GM18861 (cell line): ENCODE data around the gene FAM83D.
A peak's percentile ranks its signal among the peaks of the same experiment; 100 is the strongest.
"Not testable (repeated sequence)": the region's sequence is repeated elsewhere in the genome, so short reads cannot be mapped to it uniquely, and the experiment has no call there.

ENCODE experiments used
- ATAC-seq: cut with Tn5 transposase; IDR thresholded peaks from one replicate; pipeline ENCODE4 v1.9.1; 2021; ENCODE audit not compliant: unreplicated experiment

The FAM83D gene

DNA sequence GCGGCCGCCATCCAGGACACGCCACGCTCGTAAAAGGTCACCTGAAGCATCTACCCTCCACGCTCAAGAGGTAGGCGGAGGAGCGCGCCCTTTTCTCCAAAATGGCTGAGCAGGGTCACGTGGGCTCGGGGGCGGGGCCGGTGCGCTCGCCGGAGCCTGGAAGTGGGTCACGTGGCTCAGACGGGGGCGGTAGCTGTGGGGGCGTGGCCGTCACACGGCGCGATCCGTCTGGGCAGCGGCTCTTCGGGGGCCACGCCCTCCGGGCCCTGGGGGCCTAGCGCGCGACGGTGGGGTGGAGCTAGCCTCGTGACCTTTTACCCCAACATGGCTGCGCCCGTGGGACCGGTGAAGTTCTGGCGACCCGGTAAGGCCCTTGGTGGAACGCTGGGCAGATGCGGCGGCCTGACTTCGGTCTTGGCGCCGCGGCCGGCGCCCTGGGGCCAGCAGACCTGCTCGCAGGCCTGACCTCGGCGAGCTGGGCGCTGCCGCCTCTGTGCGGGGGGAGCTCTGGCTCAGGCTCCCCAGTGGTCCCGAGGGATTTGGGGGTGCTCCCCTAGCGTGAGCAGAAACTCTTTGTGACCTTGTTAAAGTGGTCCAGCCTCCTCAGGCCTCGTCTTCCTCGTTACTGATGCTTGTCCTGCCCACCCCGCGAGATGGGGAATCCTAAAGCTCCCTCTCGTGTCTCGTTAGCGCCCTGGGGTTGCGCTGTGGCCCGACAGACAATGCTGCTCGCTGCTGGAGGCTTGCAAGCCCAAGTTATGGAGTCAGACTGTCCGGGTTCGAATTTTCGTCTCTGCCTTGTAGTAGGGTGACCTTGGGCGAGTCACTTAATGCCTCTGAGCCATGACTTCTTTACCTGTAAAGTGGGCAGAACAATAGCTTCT is 36.1 kb downstream of the FAM83D start, which contains the start of gene DHX35:
TSS of gene DHX35 (plus strand) at position 301 of the 884 bp plus-strand sequence. CDS start at position 325, 24 bp downstream.
- peak; percentile 76 for ATAC-seq

DNA sequence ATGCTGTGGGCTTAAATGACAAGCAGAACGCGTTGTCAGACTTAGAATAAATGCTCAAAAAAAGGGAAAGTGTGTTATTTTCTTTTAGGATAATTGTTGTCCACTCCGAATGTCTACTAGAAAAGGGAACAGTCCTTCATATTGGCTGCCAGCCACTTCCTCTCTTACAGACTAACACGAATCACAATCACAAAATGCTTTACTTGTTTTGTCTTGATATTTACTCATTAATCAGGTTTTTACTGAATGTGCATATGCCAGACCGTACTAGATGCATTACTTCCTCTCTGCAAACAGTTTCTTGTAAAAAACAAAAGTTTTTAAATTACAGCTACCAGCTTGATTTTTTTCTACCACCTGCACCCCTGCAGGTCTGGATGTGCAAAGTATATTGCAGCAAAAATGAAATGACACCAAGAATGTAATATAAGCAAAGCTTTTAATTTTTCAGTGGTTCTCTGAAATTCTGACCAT is 36.7 kb downstream of the FAM83D start:
- no peak for ATAC-seq

DNA sequence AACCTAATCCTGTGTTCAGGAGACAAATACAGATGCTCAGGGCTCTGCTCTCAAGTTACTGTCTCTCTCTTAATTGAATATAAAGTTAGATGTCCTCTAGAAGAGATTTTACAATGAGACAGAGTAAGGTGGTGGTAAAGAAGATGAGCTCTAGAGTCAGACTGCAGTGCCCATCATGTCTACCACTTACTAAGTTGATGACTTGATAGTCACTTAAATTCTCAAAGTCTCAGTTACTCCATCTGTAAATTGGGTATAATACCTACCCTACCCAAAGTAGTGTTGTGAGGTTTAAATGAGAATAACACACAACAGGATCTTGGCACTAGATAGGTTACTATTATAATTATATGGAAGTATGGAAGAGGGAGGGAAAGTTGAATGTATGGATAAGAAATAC is 37.5 kb downstream of the FAM83D start:
- ATAC-seq, result no peak

DNA sequence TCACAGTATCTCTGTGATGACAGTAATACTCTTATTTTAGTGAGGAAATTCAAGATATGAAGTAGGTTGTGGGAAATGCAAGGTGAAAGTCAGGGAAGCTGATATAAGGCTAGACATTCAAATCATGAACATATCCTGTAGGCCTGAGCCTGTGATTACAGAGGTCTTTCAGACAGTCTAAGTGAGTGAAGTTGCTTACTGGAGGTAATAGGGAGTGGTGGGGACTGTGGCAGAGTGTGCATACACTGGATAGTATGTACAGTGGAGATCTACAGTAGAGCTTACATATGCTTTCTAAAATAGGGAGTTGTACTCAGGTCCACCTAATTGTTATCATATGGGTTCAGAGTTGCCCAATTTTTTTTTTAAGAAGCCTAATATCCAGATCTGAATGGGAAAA is 39.0 kb downstream of the FAM83D start:
- no peak for ATAC-seq

DNA sequence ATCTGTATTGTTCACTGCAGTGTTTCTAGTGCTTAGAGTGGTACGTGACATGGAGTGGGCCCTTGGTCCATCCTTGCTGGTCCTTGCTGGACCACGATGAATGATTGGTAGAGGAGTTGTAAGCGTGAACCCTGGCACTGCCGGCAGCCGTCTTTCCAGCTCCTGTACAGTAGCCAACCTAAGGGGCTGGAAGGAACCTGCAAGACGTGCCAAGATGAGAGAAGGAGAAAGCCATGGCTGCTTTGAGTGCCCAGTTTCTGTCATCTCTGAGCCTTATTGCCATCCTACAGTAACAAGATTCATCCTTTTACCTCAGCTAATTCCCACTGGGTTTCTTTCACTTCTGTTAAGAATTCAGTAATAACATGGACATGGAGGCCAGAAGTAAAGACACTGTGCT is 41.9 kb downstream of the FAM83D start:
- ATAC-seq, result no peak

DNA sequence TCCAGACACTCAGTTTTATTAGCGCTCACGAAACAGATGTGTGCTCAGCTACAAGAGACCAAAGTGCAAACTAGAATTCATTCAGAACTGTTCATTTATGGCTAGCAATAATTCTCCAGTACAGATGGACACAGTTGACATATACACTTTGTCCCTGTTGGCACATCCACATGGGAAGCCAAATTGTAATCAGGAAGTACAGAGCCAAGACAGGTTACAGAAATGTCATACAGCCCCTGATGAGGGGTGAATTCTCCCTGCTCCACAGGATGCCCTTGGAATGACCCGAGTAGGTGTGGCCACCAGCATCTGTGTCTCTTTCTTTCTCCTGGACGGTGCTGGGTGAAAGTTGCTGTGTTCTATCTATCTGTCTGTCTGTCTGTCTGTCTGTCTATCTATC is 43.5 kb downstream of the FAM83D start:
- no peak for ATAC-seq

DNA sequence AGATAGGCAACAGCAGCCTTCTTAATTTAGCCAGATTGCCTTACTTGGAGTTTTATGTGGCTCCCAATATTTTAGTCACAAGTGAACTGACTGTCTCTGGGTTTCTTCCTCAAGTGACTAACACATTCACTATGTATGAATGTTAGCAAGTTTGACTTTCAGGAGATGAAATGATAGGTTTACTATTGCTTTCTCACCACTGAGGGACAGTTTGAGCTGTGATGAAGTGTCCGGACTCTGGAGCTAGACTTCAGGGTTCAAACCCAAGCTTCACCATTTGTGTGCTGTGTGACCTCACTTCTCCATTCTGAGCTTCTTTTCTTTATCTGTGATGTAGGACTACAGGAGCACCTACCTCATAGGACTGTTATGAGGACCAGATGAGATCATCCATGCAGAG is 44.1 kb downstream of the FAM83D start:
- ATAC-seq, result no peak

DNA sequence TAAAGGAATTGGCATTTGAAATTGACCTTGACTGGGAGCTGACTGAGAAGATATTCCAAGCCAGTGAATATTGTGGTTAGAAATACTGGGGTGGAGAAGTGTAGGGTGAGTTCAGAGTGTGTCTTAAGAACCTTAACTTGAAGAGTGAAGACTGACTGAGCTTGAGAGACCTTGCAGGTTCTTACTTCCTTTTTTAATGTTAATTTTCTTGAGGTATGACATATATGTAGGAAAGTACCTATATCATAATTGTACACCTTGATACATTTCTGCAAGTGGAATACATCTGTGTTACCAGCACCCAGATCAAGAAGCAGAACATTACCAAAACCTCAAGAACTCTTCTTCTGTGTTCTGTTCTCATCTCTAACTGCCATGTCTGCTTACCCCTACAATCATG is 46.9 kb downstream of the FAM83D start:
- no peak for ATAC-seq

DNA sequence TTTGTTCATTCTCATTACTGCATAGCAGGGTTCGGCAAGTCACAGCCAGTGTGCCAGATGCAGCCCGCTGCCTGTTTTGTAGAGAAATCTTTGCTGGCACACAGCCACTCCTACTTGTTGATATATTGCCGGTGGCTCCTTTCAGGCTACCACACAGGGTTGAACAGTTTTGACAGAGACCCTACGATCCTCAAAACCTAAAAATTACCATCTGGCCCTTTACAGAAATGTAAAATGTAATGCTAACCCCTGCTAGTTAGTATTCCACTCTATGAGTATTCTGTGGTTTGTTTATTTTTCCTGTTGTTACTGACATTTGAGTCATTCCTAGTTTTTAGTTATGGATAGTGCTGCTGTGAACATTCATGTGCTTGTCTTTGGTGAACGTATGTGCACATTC is 47.4 kb downstream of the FAM83D start:
- no peak for ATAC-seq

DNA sequence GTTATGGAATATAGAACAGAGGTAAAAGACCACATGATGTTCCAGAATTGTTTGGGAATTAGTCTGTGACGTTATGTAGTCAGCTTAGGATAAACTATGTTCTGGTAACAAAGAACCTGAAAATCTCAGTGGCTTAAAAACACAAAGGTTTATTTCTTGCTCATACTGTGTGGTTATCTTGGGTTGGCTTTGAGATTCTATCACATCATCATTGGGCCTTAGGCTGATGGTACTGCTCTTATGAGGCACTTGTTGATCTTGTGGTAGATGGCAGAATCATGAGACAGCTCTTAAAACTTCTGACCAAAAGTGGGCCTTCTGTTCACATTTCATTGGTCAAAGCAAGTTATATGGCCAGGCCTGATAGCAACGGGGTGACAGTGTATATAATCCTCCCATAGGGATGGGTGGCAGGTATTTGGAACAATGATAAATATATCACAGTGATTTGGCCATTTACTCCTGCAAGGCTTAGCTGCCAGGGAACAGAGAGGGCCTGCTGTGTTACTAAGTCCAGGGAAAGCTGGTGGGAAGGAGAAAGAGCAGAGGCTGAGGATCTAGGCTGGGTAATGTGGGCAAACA is 49.4 kb downstream of the FAM83D start:
- no peak for ATAC-seq

DNA sequence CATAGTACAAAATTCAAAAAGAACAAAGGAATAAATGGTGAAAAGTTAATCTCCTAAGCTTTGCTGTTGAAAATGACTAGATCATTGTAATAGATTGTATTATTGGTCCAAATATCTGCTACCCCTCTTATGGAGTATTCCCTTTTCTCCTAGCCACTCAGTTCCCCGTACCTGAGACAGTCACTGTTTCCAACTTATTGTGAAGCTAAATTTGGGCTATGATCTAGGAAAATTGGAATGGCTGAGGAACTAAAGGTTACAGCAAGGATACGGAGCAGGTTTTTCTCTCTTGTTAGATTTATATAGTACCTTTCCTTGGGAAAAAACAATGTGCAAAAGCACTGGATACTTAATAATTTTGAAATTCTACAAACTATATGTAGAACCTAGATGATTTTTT is 53.2 kb downstream of the FAM83D start:
- ATAC-seq, result no peak

DNA sequence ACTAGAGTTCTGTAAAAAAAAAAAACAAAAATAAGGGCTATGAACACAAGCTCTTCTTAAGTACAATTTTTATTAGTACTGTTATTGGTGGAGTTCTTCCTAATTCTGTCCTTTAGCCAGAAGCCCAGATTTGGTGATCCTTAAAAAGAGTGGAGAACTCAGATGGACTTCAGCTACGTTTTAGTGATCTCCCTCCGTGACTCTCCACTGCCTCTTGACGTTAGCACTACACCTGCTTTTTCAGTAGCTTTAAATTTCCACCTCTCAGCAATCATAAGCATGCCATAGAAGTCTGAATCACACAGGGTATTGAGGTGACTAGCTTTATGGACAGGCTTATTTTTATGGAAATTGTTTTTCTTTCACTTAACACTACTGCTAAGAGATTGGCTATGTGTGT is 53.6 kb downstream of the FAM83D start:
- ATAC-seq, result no peak

DNA sequence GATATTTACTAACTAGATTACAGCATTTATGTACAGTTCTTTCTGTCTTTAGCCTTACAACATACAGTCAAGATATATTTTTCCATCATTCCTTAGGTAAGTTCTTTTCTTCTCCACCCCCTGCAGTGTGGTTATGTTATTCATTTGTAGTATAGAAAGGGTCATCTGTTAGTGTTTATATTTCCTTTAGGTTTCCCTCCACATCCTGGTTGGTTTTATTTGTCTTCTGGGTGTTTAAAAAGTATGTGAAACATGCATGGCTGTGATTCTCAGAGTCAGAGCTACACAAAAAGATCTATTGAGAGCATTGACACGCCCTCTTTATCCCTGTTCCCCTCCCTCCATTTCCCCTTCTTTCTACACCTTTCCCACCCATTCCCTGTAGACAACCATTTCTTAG is 56.1 kb downstream of the FAM83D start:
- ATAC-seq, result no peak

DNA sequence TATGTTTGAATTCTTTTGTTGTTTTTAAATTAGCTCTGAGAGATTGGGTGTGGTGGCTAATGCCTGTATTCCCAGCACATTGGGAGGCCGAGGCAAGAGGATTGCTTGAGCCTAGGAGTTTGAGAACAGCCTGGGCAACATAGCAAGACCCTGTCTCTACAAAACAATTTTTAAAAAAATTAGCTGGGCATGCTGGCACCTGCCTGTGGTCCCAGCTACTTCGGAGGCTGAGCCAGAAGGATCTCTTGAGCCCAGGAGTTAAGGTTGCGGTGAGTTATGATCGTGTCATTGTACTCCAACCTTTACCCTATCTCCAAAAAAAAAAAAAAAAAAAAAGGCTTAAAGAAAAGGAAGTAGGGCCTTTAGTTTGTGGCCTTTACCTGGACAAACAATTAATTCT is 58.8 kb downstream of the FAM83D start:
- no peak for ATAC-seq

DNA sequence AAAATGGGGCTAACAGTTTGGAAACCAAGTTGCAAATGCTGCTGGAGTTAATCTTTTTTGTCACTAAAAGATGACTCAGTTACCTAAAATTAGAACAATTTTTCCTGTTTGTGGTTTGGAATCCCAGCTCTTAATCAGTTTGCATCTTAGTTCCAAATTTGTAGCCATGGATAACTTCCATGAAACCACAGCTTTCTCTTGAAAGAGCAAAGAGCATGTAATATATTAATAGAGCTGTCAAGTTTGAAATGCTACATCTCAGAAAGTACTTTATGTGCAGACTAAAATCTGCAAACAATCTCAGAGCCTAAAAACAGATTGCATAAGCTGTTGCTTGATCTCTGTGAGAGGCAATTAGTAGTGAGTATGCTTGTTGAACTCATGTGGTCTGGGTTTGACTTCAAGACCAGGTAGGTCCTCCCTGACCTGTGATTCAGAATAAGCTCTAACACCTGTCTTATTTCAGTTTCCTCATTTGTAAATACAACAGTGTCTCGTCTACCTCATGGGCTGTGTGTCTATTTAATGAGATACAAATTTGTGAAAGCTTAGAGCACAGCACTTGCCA is 59.5 kb downstream of the FAM83D start:
- no peak for ATAC-seq

DNA sequence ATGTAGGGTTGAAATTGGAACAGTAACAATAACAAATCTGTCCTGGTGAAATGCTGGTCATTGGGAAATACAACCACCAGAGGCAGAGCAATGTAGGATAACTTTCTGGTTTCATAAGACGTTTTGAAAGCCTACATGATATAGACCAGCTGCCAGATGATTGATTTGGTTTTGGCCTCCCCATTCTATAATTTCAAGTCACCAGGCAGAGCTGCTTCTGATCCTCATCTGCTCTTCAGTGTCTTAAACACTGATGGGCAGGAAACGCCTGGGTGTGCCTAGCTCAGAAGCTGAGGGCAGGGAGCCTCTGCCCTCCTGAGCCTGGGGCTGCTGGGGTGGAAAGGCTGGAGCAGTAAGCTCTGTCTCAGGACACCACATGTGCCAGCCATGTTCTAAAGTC is 60.4 kb downstream of the FAM83D start:
- ATAC-seq, result no peak

DNA sequence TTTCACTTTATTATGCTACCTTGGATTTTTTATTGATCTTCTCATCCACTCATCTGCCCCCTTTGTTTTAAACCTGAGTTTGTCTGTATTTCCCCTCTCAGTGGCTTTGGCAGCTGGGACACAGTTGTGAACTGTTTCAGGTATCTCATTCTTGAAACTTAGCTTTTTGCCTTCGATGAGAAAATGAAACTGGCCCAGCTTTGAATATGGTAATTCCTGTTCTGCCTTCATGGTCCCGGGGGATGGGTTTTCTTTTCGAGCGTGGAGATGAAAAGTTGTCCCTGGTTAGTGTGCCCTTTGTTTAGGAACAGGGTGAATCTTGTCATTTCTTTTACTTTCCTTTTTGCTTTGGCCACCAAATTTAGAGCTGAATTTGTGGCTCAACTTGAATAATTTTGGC is 61.6 kb downstream of the FAM83D start:
- peak; percentile 73 for ATAC-seq

DNA sequence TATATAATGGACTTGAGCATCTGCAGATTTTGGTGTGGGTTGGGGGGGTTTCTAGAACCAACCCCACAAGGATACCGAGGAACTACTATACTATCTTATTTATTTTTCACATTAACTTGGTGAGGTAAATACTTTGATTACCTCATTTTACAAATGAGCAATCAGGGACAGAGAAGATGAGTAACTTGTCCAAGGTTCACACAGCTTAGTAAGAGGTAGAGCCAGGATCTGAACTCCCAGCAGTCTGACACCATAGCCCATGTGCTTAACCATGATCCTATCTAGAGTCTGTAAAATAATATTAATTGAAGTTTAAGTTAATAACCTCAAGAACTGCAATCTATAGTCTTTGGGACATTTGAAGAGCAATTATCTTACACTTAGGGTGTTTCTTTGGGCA is 64.5 kb downstream of the FAM83D start:
- ATAC-seq, result no peak

DNA sequence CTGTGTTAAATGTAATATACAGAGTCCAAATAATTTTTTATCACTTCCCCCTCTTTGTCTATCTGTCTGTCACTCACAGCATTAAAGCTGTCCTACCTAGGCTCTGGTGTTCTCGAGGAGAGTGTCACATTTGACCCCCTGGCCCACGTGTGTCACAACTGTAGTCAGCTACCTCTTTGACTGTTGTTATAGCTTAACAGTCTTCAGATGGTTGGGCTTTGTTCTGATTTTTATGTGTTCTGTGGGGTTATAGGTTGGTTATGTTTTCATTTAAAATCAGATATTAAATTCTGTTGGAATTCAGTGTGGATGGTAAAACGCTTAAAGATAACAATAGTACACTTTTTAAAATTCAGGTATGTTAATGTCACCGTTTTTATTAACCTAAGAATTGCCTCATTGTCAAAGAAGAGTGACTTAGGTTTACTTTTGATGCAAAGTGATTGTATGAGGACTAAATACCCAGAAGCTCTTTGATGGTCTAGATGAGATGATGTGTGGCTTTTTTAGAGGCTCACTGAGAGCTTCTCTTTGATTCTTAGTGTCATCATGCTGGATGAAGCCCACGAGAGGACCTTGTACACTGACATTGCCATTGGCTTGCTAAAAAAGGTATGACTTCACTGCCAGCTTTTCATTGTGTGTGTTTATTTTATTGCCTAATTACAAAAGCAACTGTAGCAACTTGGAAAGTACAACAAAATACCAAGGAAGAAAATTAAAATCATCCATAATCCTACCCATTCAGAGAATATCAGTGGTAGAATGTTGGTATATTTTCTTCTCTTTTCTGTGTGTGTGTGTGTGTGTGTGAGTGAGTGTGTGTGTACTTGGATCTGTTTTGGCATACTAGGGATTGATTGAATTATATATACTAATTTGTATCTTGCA is 65.8 kb downstream of the FAM83D start:
- no peak for ATAC-seq

DNA sequence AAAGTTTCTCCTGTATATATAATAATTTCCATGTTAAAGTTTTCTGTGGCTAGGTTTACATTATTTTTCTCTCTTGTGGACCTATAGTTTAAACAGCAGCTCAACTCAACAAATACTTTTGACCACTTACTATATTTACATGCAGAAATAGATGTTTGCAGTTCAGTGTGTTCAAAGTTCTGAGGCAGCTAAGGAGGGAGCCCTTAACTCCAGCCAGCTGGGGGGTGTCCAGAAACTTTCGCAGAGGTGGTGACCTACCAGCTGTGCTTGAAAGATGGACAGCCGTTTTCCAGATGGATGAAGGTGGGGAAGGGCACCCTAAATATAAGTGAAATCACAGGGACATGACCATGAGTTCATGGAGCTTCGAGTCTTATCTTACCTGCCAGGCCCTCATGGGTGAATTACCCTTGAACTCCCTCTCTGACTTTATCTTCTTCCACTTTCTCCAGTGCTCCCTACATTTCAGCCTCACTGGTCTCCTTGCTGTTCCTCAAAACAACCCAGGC is 69.4 kb downstream of the FAM83D start:
- ATAC-seq, result no peak

DNA sequence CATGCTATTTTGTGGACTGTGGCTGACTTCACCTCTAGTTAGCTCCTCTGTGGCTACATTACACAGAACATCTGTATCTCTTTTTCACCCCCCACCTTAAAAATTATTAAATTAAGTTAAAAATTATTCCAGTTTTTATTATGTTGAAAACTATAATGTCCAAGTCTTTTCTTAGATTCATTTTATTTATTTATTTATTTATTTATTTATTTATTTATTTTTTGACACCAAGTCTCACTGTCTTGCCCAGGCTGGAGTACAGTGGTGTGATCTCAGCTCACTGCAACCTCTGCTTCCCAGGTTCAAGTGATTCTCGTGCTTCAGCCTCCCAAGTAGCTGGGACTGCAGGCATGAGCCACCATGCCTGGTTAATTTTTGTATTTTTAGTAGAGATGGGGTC is 70.6 kb downstream of the FAM83D start:
- ATAC-seq, result not testable (repeated sequence)
